K562 (cell line): ENCODE measurements around the gene TPRG1L.

Experiments
- ATF1 ChIP-seq, 2 experiments: fragments of 450-650 bp in 1 of 2; IDR thresholded peaks; 2 replicates each; pipeline ENCODE4 v1.6.1; 2016; ENCODE audit warnings: missing compliant biosample characterization in 1 of 2, missing genetic modification characterization in 1 of 2
- CTCF ChIP-seq, 3 experiments: IDR thresholded peaks in 2 of 3; conservative IDR thresholded peaks in 1 of 3; 2 replicates each; pipeline ENCODE4 v1.5.1; 2011 to 2012; ENCODE audit warnings: low read length in 3 of 3, mild to moderate bottlenecking in 3 of 3, control low read depth in 2 of 3, improper control_type of control experiment in 1 of 3, inconsistent platforms in 1 of 3, low read depth in 1 of 3, mixed read lengths in 1 of 3, moderate library complexity in 1 of 3; ENCODE audit not compliant: insufficient read depth in 2 of 3
- ETV6 ChIP-seq, 3 experiments: fragments of 150-350 bp in 1 of 3; sonication (generic) in 1 of 3; formaldehyde crosslinking in 1 of 3; IDR thresholded peaks; 2 replicates each; pipeline versions ENCODE4 v1.6.1 to v1.8.0; 2014 to 2022; ENCODE audit warnings: borderline replicate concordance in 2 of 3, low read depth in 2 of 3, antibody characterized with exemption in 1 of 3, low read length in 1 of 3, mild to moderate bottlenecking in 1 of 3, missing genetic modification reagents in 1 of 3
- HNRNPUL1 ChIP-seq: fragments of 200-400 bp; formaldehyde crosslinking; IDR thresholded peaks from 2 replicates; pipeline ENCODE4 v1.6.1; 2017; ENCODE audit warnings: low read length
- NFATC3 ChIP-seq: fragments of 450-650 bp; IDR thresholded peaks from 2 replicates; pipeline ENCODE4 v1.6.1; 2017; ENCODE audit warnings: mild to moderate bottlenecking
- RAD21 ChIP-seq, 2 experiments: fragments of 250-450 bp in 1 of 2; fragments of 450-650 bp in 1 of 2; sonication (Bioruptor Pico) in 1 of 2; formaldehyde crosslinking in 1 of 2; IDR thresholded peaks in 1 of 2; conservative IDR thresholded peaks in 1 of 2; 2 replicates each; pipeline versions ENCODE4 v1.4.0 to v1.8.0; 2020 to 2022; ENCODE audit warnings: mild to moderate bottlenecking in 2 of 2, moderate library complexity in 1 of 2
- REST ChIP-seq, 2 experiments: fragments of 450-650 bp; formaldehyde crosslinking in 1 of 2; IDR thresholded peaks; 2 replicates each; pipeline versions ENCODE4 v1.4.0 to v1.6.1; 2014 to 2020; ENCODE audit warnings: mild to moderate bottlenecking in 2 of 2, borderline replicate concordance in 1 of 2, low read depth in 1 of 2
- RFX5 ChIP-seq: IDR thresholded peaks from 2 replicates; pipeline ENCODE4 v1.6.1; 2011; ENCODE audit warnings: low read depth, mild to moderate bottlenecking, improper control_type of control experiment, low read length
- RNF219 ChIP-seq: fragments of 250-450 bp; sonication (Bioruptor Pico); IDR thresholded peaks from 2 replicates; pipeline ENCODE4 v1.5.0; 2022; ENCODE audit warnings: mild to moderate bottlenecking
- SUPT5H ChIP-seq: fragments of 450-650 bp; IDR thresholded peaks from 2 replicates; pipeline ENCODE4 v1.6.1; 2016
- ZFP91 ChIP-seq: sonication (generic); formaldehyde crosslinking; IDR thresholded peaks from 2 replicates; pipeline ENCODE4 v1.8.0; 2022; ENCODE audit warnings: mild to moderate bottlenecking, missing genetic modification reagents

GRCh38 chr1:3669421-3669821, 44.6 kb downstream of the TPRG1L start:
- TF ChIP-seq CTCF (IDR thresholded peaks at IDR 0.05 in 2 of 3, conservative IDR thresholded peaks at IDR 0.05 in 1 of 3; ENCODE audit: insufficient read depth in 2 of 3, low read depth in 1 of 3, low read length in 3 of 3) = no peak
- TF ChIP-seq NFATC3 = no peak
- TF ChIP-seq RNF219 (CRISPR knock-in tag) = no peak
- TF ChIP-seq ETV6 (IDR thresholded peaks at IDR 0.05; ENCODE audit: borderline replicate concordance in 1 of 2, low read depth in 2 of 2, low read length in 1 of 2) = no peak
- TF ChIP-seq ETV6 (CRISPR knock-in tag; IDR thresholded peaks at IDR 0.05; ENCODE audit: borderline replicate concordance) = no peak
- no peak for TF ChIP-seq RFX5
- no peak for TF ChIP-seq ZFP91 (CRISPR knock-in tag)
- no peak for TF ChIP-seq RAD21 (CRISPR knock-in tag; conservative IDR thresholded peaks at IDR 0.05 in 1 of 2, IDR thresholded peaks at IDR 0.05 in 1 of 2)
- TF ChIP-seq SUPT5H = no peak
- TF ChIP-seq HNRNPUL1 = no peak
- TF ChIP-seq ATF1 (CRISPR knock-in tag; IDR thresholded peaks at IDR 0.05) = no peak
- TF ChIP-seq ATF1 (tag; IDR thresholded peaks at IDR 0.05) = no peak
- TF ChIP-seq REST (IDR thresholded peaks at IDR 0.05; ENCODE audit: borderline replicate concordance) = no peak
- TF ChIP-seq REST (CRISPR knock-in tag; IDR thresholded peaks at IDR 0.05; ENCODE audit: low read depth) = no peak
